GM12878 (cell line): ENCODE results near the gene SERTAD2. TPM values are rescaled to one million over a fixed set of nuclear protein-coding genes. Genes with fewer than 3 reads are reported as not detected.

Experiments used
- ASH2L ChIP-seq: fragments of 300-600, 200-600 bp; sonication (generic); IDR thresholded peaks from 2 replicates; pipeline ENCODE4 v1.6.1; 2017; ENCODE audit warnings: low read depth, mild to moderate bottlenecking, borderline replicate concordance
- CEBPZ ChIP-seq: fragments of 150-350 bp; IDR thresholded peaks from 2 replicates; pipeline ENCODE4 v1.6.1; 2016; ENCODE audit warnings: low read depth, low read length
- CHD1 ChIP-seq: IDR thresholded peaks from 2 replicates; pipeline ENCODE4 v1.6.1; 2012; ENCODE audit warnings: low read depth, low read length, improper control_type of control experiment
- EGR1 ChIP-seq, 2 experiments: IDR thresholded peaks; 1 replicate in 1 of 2; 2 replicates in 1 of 2; pipeline ENCODE4 v1.6.1; 2011 to 2012; ENCODE audit warnings: low read depth in 2 of 2, low read length in 2 of 2, borderline replicate concordance in 1 of 2, mild to moderate bottlenecking in 1 of 2, moderate library complexity in 1 of 2
- EP300 ChIP-seq, 2 experiments: fragments of 150-350 bp in 1 of 2; IDR thresholded peaks; 2 replicates each; pipeline ENCODE4 v1.6.1; 2011 to 2012; ENCODE audit warnings: low read depth in 2 of 2, low read length in 2 of 2, borderline replicate concordance in 1 of 2, improper control_type of control experiment in 1 of 2, inconsistent platforms in 1 of 2; ENCODE audit not compliant: control insufficient read depth in 1 of 2
- HDGF ChIP-seq: fragments of 450-650 bp; IDR thresholded peaks from 2 replicates; pipeline ENCODE4 v1.6.1; 2016; ENCODE audit warnings: antibody characterized with exemption
- KLF5 ChIP-seq: fragments of 450-650 bp; IDR thresholded peaks from 2 replicates; pipeline ENCODE4 v1.6.1; 2014; ENCODE audit warnings: mild to moderate bottlenecking; ENCODE audit not compliant: partially characterized antibody
- MYB ChIP-seq: fragments of 150-350 bp; IDR thresholded peaks from 2 replicates; pipeline ENCODE4 v1.6.1; 2014; ENCODE audit warnings: mild to moderate bottlenecking, low read depth, low read length, borderline replicate concordance
- MYC ChIP-seq: IDR thresholded peaks from 2 replicates; pipeline ENCODE4 v1.6.1; 2011; ENCODE audit warnings: mild to moderate bottlenecking, low read length, moderate library complexity, inconsistent platforms; ENCODE audit not compliant: insufficient read depth, insufficient replicate concordance, insufficient read length, severe bottlenecking
- NR2F1 ChIP-seq: fragments of 450-650 bp; conservative IDR thresholded peaks from 2 replicates; pipeline ENCODE4 v1.6.1; 2017; ENCODE audit warnings: mild to moderate bottlenecking
- PAX8 ChIP-seq: fragments of 450-650 bp; IDR thresholded peaks from 2 replicates; pipeline ENCODE4 v1.6.1; 2017; ENCODE audit warnings: mild to moderate bottlenecking, moderate library complexity
- POLR2A ChIP-seq: IDR thresholded peaks from 2 replicates; pipeline ENCODE4 v1.6.1; 2011; ENCODE audit warnings: low read depth, mild to moderate bottlenecking, low read length
- RELA ChIP-seq: fragments of 450-650 bp; IDR thresholded peaks from 2 replicates; pipeline ENCODE4 v1.8.0; 2014; ENCODE audit warnings: borderline replicate concordance; ENCODE audit not compliant: partially characterized antibody
- STAT3 ChIP-seq: IDR thresholded peaks from 2 replicates; pipeline ENCODE4 v1.6.1; 2011; ENCODE audit warnings: low read depth, low read length, improper control_type of control experiment
- ZBTB4 ChIP-seq: fragments of 450-650 bp; formaldehyde crosslinking; IDR thresholded peaks from 2 replicates; pipeline ENCODE4 v1.4.0; 2022; ENCODE audit warnings: mild to moderate bottlenecking, moderate library complexity
- ZNF274 ChIP-seq: IDR thresholded peaks from one replicate; pipeline ENCODE4 v1.8.0; 2011; ENCODE audit not compliant: insufficient read length, insufficient read depth
- ZNF622 ChIP-seq: fragments of 450-650 bp; IDR thresholded peaks from 2 replicates; pipeline ENCODE4 v1.6.1; 2017; ENCODE audit warnings: mild to moderate bottlenecking, inconsistent platforms
- polyA plus RNA-seq, 11 experiments: library from polyadenylated mRNA; depleted of rRNA in 4 of 11; unstranded in 6 of 11; stranded (reverse) in 5 of 11; fragments of >200 nt; fragmentation: Nextera tagmentation in 4 of 11; fragmentation: Illumina TruSeq in 1 of 11; extraction: Ambion mirVana in 4 of 11; extraction: Trizol in 1 of 11; gene quantifications; 1 replicate in 1 of 11; 2 replicates in 10 of 11; pipeline versions ENCODE4 v1.2.1 to v1.2.3, GENCODE V29; 2011 to 2016; ENCODE audit warnings: inconsistent platforms in 2 of 11, missing spikeins in 2 of 11, low read depth in 1 of 11
- total RNA-seq, 4 experiments: library from RNA; depleted of rRNA in 3 of 4; stranded (reverse); fragments of >200 nt in 3 of 4; fragmentation: Illumina TruSeq in 1 of 4; extraction: Trizol in 1 of 4; gene quantifications; 2 replicates each; pipeline versions ENCODE4 v1.2.1 to v1.2.3, GENCODE V29; 2013 to 2021

Gene SERTAD2
- total and polyA plus RNA-seq, 10 of the 15 experiments (the other 5 are each of a cell fraction or from before 2014, with no cell fraction given), result 7.9 to 28.7 (median 20.1) TPM

- TF ChIP-seq EP300 (IDR thresholded peaks at IDR 0.05; ENCODE audit: borderline replicate concordance in 1 of 2, control insufficient read depth in 1 of 2, low read depth in 2 of 2, low read length in 2 of 2), result 0 out of 4 replicates have a peak, but pooled peaks of 1 of the 2 experiments have one; percentile 5
- TF ChIP-seq EGR1 (IDR thresholded peaks at IDR 0.05; ENCODE audit: borderline replicate concordance in 1 of 2, low read depth in 2 of 2, low read length in 2 of 2), result no peak
- TF ChIP-seq STAT3, result no peak
- peak; percentile 46; the same call in 1 of the 2 replicates for TF ChIP-seq HDGF
- TF ChIP-seq POLR2A, result no peak
- no peak for TF ChIP-seq ZNF274
- TF ChIP-seq MYB, result no peak
- no peak for TF ChIP-seq NR2F1
- TF ChIP-seq CEBPZ, result no peak
- no peak for TF ChIP-seq RELA
- no peak for TF ChIP-seq ZBTB4 (CRISPR knock-in tag)
- TF ChIP-seq PAX8, result no peak
- TF ChIP-seq CHD1, result no peak
- no peak for TF ChIP-seq ASH2L
- no peak for TF ChIP-seq KLF5
- no peak for TF ChIP-seq MYC
- TF ChIP-seq ZNF622, result no peak
Observed at GRCh38 chr2:64605991-64606478, 47.7 kb downstream of the SERTAD2 start (continued).
